Ishikawa (cell line): ENCODE results near the gene SNN.

ENCODE experiments used
- CEBPB ChIP-seq: IDR thresholded peaks from 2 replicates; pipeline ENCODE4 v1.6.1; 2012
- TAF1 ChIP-seq: IDR thresholded peaks from 2 replicates; pipeline ENCODE4 v1.6.1; 2012; ENCODE audit warnings: low read depth, mild to moderate bottlenecking
- TEAD4 ChIP-seq: IDR thresholded peaks from 2 replicates; pipeline ENCODE4 v1.6.1; 2012
- YY1 ChIP-seq: IDR thresholded peaks from 2 replicates; pipeline ENCODE4 v1.6.1; 2012; ENCODE audit warnings: low read depth
- TF ChIP-seq, protein P1 (sequence below): IDR thresholded peaks from 2 replicates; pipeline ENCODE4 v1.6.1; 2012; ENCODE audit warnings: low read depth, mild to moderate bottlenecking
- TF ChIP-seq, protein P2 (sequence below): IDR thresholded peaks from 2 replicates; pipeline ENCODE4 v1.6.1; 2012

DNA sequence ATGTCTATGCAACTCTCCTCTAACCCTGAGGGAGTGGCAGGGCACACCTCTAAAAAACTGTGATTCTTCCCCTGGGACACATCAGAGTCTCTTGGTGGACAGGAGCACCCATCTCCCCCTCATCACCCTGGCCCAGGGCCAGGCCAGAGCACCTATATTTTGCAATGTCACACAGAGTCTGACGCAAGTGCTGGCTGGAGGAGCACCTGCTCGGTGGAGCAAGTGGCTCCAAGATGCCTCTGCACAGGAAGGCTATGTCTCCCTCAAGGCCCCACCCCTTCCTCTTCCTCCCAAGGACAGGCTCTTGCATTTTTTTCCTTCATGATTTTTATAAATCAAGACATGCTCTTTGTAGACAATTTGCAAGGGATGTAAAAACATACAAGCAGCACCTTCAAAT is 13.3 kb downstream of the SNN start:
- TF ChIP-seq, protein P1, sequence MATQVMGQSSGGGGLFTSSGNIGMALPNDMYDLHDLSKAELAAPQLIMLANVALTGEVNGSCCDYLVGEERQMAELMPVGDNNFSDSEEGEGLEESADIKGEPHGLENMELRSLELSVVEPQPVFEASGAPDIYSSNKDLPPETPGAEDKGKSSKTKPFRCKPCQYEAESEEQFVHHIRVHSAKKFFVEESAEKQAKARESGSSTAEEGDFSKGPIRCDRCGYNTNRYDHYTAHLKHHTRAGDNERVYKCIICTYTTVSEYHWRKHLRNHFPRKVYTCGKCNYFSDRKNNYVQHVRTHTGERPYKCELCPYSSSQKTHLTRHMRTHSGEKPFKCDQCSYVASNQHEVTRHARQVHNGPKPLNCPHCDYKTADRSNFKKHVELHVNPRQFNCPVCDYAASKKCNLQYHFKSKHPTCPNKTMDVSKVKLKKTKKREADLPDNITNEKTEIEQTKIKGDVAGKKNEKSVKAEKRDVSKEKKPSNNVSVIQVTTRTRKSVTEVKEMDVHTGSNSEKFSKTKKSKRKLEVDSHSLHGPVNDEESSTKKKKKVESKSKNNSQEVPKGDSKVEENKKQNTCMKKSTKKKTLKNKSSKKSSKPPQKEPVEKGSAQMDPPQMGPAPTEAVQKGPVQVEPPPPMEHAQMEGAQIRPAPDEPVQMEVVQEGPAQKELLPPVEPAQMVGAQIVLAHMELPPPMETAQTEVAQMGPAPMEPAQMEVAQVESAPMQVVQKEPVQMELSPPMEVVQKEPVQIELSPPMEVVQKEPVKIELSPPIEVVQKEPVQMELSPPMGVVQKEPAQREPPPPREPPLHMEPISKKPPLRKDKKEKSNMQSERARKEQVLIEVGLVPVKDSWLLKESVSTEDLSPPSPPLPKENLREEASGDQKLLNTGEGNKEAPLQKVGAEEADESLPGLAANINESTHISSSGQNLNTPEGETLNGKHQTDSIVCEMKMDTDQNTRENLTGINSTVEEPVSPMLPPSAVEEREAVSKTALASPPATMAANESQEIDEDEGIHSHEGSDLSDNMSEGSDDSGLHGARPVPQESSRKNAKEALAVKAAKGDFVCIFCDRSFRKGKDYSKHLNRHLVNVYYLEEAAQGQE = no peak
- no peak for TF ChIP-seq TAF1
- TF ChIP-seq, protein P2, sequence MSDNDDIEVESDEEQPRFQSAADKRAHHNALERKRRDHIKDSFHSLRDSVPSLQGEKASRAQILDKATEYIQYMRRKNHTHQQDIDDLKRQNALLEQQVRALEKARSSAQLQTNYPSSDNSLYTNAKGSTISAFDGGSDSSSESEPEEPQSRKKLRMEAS = no peak
- TF ChIP-seq YY1 = no peak
- TF ChIP-seq TEAD4 = no peak
- TF ChIP-seq CEBPB = no peak
